Skeletal muscle satellite cell (primary cell): Measurements from ENCODE around the gene ERCC3. TPM values are rescaled to one million over a fixed set of nuclear protein-coding genes. Genes with fewer than 3 reads are reported as not detected.

Experiments used
- H3K27me3 ChIP-seq: 2 replicates; pipeline ENCODE4 v1.7.0; 2013; ENCODE audit warnings: low read length; ENCODE audit not compliant: control insufficient read depth, insufficient read depth
- H3K36me3 ChIP-seq: 2 replicates; pipeline ENCODE4 v1.7.0; 2013; ENCODE audit warnings: mild to moderate bottlenecking, control low read depth, low read length; ENCODE audit not compliant: insufficient read depth
- H3K4me1 ChIP-seq: 2 replicates; pipeline ENCODE4 v1.7.0; 2013; ENCODE audit warnings: low read length; ENCODE audit not compliant: control insufficient read depth, insufficient read depth
- H3K4me2 ChIP-seq: 2 replicates; pipeline ENCODE4 v1.7.0; 2013; ENCODE audit warnings: mild to moderate bottlenecking, low read length
- H3K4me3 ChIP-seq: 2 replicates; pipeline ENCODE4 v1.7.0; 2013; ENCODE audit warnings: low read length
- H3K9ac ChIP-seq: 2 replicates; pipeline ENCODE4 v1.7.0; 2013; ENCODE audit warnings: mild to moderate bottlenecking, low read depth, low read length, moderate library complexity
- H3K9me3 ChIP-seq: replicated peaks from 2 replicates; pipeline ENCODE4 v1.7.0; 2013; ENCODE audit warnings: mild to moderate bottlenecking, control low read depth, low read length
- total RNA-seq: library from RNA; depleted of rRNA; stranded (reverse); fragments of >200 nt; gene quantifications from 2 replicates; pipeline ENCODE4 v1.2.3, GENCODE V29; 2012; rRNA removed

ERCC3 gene
- total RNA-seq = 33.5 and 33.6 TPM in 2 replicates

DNA sequence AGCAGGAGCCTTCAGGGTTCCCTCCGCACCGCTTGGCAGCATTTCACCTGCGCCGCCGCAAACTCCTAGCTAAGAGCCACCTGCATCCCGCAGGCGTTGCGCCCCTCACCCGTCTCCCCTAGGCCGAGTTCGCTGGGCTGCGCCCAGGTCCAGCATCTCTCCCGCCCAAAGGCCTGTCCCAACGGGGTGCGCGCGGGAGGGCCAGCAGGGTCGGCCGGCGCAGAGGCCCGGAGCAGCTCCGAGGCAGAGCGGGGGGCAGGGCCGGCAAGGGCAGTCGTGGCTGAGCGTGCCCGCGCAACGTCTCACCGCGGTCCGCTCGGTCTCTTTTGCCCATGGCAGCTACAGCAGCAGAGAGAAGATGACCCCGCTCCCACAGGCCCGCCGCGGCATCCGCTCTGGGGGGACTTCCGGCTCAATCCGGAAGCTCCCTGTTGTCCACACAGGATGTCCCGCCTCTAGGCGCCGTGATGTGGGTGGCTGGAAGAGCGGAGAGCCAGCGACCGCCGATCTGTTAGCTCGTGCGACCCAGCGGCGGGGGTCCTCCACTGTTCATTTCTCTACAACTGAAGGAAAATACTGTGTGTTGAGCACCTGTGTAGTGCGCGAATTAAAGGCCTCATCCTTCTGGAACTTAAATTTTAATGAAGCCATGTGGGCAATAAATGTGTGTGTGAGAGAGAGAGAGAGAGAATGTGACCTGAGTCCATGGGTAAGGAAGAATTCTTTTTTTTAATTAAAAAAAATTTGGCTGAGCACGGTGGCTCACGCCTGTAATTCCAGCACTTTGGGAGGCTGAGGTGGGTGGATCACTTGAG, at the start of gene ERCC3:
Gene ERCC3 (minus strand): TSS at position 397 of the 815 bp plus-strand sequence. CDS start 63 bp downstream, at position 334.
- peaks cover 31% of the 10 kb centered on the region for H3K36me3 ChIP-seq
- peak within 1 kb of the TSS; percentile 90 for H3K9ac ChIP-seq
- H3K27me3 ChIP-seq = no peaks in the 10 kb centered on the region
- H3K4me1 ChIP-seq = peaks cover 12% of the 10 kb centered on the region
- H3K9me3 ChIP-seq = no peaks in the 10 kb centered on the region
- H3K4me3 ChIP-seq = peak within 1 kb of the TSS; percentile 94
- peak within 1 kb of the TSS; percentile 88 for H3K4me2 ChIP-seq

DNA sequence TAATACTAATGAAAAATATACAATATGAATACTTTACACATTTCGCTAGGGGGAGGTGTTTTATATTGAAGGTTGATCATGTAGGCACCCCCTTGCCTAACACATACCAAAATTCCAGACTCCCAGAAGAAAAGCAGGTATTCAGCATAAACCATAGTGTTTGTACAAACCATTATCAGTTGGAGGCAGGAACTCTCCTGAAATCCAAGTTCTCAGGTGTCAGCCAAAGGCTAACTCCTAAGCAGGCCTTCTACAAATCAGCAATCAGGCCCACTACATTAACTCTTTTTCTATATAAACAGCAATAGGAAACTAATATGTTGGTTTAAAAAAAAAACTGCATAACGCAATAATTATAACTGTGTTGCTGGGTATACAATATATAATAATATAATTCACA, 49.3 kb upstream of the ERCC3 start:
- Histone ChIP-seq H3K4me3 (no peak overlapping the region), H3K36me3 (peaks cover 8% of the 10 kb centered on the region), H3K4me2 (no peak overlapping the region), H3K27me3 (no peaks in the 10 kb centered on the region), H3K9me3 (no peaks in the 10 kb centered on the region), H3K9ac (no peak overlapping the region), H3K4me1 (peaks cover 8% of the 10 kb centered on the region)

DNA sequence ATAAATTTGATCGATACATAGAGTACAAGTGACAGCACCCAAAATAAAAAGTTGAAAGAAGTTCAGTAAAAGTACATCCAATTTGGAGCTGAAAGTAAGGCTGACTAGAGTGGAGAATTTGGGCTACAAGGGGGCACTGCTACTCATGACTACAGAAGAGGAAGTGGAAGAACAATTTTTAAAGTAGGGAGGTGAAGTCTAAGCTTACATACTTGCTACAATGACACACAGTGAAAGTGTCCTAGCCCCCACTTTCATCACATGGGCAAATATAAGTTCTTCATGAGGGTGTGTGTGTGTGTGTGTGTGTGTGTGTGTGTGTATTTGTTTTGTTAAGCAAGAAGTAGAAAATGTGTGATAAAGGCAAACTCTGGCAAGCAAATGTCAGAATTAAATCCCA, 48.2 kb upstream of the ERCC3 start:
- Histone ChIP-seq H3K9ac (no peak overlapping the region), H3K9me3 (no peaks in the 10 kb centered on the region), H3K4me3 (no peak overlapping the region), H3K4me1 (peaks cover 3% of the 10 kb centered on the region), H3K4me2 (no peak overlapping the region), H3K36me3 (peaks cover 15% of the 10 kb centered on the region), H3K27me3 (no peaks in the 10 kb centered on the region)

DNA sequence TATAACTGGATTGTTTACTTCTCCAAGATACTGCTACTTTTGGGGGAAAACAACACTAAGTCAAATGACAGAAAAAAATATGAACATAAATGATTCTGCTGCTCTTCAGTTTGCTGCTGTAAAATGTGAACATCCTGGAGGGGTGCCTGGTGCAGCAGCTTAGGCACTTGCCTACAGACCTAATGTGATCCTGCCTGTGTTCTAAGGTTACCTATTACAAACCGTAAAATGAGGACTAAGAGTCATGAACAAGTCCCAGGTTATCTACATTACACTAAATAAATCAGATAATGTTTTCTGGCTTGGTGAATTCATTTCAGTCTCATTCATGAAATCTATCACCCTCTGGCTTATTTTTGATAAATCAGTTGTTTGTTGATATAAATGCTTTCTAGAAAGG, 38.4 kb upstream of the ERCC3 start:
- Histone ChIP-seq H3K4me1 (no peaks in the 10 kb centered on the region), H3K4me3 (no peak overlapping the region), H3K4me2 (no peak overlapping the region), H3K36me3 (peaks cover 14% of the 10 kb centered on the region), H3K9me3 (no peaks in the 10 kb centered on the region), H3K27me3 (no peaks in the 10 kb centered on the region), H3K9ac (no peak overlapping the region)

DNA sequence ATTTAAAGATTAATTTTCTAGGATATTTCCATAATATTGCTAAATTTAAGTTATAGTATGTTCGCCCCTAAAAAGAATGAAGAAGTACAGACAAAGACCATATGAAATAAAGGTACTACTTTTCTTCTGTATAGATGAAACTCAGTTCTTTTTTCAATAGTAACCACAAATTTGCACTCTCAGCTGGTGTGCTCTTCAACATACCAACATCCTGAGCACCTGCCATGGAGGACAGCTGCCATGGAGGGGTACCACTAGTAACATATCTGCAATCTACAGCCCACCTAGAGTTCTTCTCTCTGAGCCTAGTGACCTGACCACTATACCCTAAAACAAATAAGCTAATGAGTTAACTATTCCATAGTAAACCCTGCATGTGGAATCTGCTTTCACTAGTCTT, 36.8 kb upstream of the ERCC3 start:
- no peaks in the 10 kb centered on the region for H3K27me3 ChIP-seq
- peaks cover 16% of the 10 kb centered on the region for H3K36me3 ChIP-seq
- H3K4me2 ChIP-seq = no peak overlapping the region
- no peaks in the 10 kb centered on the region for H3K4me1 ChIP-seq
- H3K4me3 ChIP-seq = no peak overlapping the region
- no peaks in the 10 kb centered on the region for H3K9me3 ChIP-seq
- H3K9ac ChIP-seq = no peak overlapping the region

DNA sequence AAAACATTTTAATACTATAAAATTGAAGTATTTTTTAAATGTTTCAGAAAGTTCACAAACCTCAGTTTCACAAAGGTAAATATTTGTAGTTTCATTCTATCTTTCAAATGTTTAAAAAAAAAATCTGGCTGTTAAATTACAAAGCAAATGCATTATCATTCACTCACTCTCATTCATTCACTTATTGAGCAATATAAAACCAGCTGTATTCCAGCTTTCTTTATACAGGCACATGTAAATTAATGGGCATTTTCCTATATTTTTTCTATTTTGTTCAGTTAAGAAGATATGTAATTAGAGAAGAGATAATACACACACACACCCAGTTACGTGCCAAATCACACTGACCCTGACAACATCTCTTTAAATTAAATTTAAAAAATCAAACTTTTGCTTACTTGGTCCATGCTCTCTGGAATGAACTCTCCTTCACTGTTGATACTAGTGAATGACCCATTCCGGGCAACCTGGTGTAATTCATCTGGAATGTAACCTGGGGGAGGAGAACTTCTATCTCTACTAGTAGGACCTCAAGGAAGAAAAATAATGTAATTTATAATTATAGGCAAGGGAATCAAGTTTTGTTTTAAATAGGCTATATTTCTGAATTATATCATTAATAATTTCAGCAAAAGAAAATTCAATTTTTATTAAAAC, 32.5 kb upstream of the ERCC3 start:
- no peak overlapping the region for H3K4me2 ChIP-seq
- H3K9me3 ChIP-seq = no peaks in the 10 kb centered on the region
- H3K36me3 ChIP-seq = peaks cover 35% of the 10 kb centered on the region
- no peaks in the 10 kb centered on the region for H3K4me1 ChIP-seq
- no peak overlapping the region for H3K9ac ChIP-seq
- H3K27me3 ChIP-seq = no peaks in the 10 kb centered on the region
- no peak overlapping the region for H3K4me3 ChIP-seq

DNA sequence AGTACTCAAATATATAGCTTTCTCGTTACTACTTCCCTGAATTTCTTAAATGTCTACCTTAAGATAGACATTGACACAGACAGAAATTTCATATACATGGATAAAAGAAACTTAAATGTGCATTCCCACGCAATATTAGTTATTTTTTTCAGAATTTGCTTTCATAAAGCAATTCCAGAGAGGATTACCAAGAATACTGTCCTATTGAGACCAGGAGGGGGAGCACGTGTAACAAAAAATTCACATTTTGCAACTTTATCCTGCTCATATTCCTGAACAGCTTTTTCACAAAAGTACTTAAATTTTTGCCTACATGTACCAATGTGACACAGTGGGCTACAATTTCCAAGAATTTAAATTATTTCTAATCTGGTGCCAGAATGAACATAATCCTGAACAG, 30.7 kb upstream of the ERCC3 start:
- peaks cover 43% of the 10 kb centered on the region for H3K36me3 ChIP-seq
- H3K27me3 ChIP-seq = no peaks in the 10 kb centered on the region
- no peak overlapping the region for H3K9ac ChIP-seq
- no peak overlapping the region for H3K4me2 ChIP-seq
- no peak overlapping the region for H3K4me3 ChIP-seq
- no peaks in the 10 kb centered on the region for H3K4me1 ChIP-seq
- H3K9me3 ChIP-seq = no peaks in the 10 kb centered on the region

DNA sequence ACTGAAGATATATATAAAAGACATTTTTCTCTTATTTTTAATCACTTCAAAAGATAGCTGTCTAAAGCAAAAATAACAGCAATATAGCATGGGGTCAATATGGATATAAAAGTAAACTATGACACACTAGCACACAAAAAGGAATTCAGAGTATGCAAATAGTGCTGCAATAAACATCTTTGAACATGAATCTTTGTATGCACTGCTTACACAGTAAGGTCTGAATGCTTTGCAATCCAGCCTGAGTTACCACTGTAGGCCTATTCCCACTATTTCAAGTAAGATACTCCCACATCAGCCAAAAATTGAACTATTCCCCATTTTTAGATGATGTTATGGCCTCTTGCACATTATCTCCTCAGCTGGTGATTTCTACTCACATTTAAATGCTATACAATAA, 27.4 kb upstream of the ERCC3 start:
- Histone ChIP-seq H3K9me3 (no peaks in the 10 kb centered on the region), H3K36me3 (peaks cover 56% of the 10 kb centered on the region), H3K27me3 (no peaks in the 10 kb centered on the region)

DNA sequence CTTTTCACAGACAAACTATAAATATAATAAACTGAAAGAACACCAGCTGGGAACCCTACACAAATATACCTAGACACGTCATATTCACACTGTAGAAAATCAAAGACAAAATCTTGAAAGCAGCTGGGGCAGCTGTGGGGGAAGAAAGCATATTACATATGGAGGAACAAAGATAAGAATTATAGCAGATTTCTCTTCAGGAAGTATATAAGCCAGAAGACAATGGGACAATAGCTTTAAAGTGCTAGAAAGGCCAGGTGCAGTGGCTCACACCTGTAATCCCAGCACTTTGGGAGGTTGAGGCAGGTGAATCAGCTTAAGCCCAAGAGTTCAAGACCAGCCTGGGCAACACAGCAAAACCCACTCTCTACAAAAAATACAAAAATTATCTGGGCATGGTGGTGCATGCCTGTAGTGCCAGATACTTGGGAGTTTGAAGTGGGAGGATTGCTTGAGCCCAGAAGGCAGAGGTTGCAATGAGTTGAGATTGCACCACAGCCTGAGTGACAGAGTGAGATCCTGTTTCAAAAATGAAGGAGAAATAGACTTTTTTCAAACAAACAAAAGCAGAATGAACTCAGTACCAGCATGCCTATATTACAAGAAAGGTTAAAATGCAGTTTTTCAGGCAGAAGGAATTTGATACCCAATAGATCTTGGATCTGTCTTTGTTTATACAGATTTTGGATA, 26.8 kb upstream of the ERCC3 start:
- Histone ChIP-seq H3K4me3 (no peak overlapping the region), H3K27me3 (no peaks in the 10 kb centered on the region), H3K36me3 (peaks cover 57% of the 10 kb centered on the region), H3K4me2 (no peak overlapping the region), H3K4me1 (no peaks in the 10 kb centered on the region), H3K9me3 (no peaks in the 10 kb centered on the region), H3K9ac (no peak overlapping the region)

More for the DNA sequence above, 27.4 kb upstream of the ERCC3 start:
- Histone ChIP-seq H3K4me3 (no peak overlapping the region), H3K4me2 (no peak overlapping the region), H3K4me1 (no peaks in the 10 kb centered on the region), H3K9ac (no peak overlapping the region)

DNA sequence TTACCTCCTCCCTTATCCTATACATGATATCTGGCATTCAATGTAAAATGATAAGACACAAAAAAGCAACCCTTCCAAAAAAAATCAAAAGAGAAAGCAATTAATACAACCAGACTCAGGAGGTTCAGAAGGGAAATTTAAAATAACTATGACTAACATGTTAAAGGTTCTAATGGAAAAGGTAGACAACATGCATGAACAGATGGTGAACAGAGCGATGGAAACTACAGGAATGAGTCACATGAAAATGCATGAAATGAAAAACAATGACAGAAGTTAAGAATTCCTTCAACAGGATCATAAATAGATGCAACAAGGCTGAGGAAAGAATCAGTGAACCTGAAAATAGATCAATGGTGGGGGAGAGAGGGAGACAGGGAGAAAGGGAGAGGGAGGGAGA, 26.1 kb upstream of the ERCC3 start:
- Histone ChIP-seq H3K4me3 (no peak overlapping the region), H3K4me1 (no peaks in the 10 kb centered on the region), H3K9ac (no peak overlapping the region), H3K27me3 (no peaks in the 10 kb centered on the region), H3K9me3 (no peaks in the 10 kb centered on the region), H3K36me3 (peaks cover 57% of the 10 kb centered on the region), H3K4me2 (no peak overlapping the region)

DNA sequence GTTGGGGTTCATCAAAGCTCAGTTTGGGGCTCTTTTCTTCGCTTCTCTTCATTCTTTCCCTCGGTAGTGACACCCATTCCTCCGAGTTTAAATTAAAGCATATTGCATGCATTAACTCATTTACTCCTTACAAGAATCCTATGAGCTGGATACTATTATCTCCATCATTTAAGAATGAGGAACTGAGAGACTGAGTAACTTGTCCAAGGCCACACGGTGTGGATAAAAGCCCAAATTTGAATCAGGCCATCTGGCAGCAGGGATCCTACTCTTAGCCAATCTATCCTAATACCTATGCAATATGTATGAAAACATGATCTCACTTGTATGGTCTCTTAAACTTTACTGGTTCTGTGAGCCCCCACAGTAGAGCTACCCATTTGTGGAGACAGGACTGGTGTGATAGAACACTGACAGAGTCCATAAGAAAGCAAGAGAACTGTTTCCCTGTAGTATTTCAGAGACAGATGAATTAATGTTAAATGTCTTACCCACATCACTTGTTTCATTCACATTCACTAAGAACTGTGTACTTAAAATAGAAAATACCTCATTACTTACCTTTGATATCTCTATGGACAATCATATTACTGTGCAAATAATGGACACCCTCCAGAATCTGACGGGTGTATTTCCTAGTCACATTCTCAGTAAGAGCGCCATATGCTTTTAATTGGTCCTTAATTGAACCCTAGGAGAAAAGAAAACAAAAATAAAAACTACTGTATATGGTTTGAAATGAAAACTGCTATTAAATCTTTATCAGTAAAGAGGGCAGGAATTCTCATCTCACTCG, 20.4 kb upstream of the ERCC3 start:
- Histone ChIP-seq H3K9me3 (no peaks in the 10 kb centered on the region), H3K36me3 (peaks cover 53% of the 10 kb centered on the region), H3K4me3 (no peak overlapping the region), H3K9ac (no peak overlapping the region), H3K27me3 (no peaks in the 10 kb centered on the region), H3K4me1 (no peaks in the 10 kb centered on the region), H3K4me2 (no peak overlapping the region)
